GM12878 (cell line): ENCODE measurements around the gene NRG2. TPM values are rescaled to one million over a fixed set of nuclear protein-coding genes. Genes with fewer than 3 reads are reported as not detected.

Experiments
- ATAC-seq: fragments of 200-7000 bp; cut with Tn5 transposase; 3 replicates; pipeline ENCODE4 v1.9.1; 2020; ENCODE audit warnings: mild to moderate bottlenecking, moderate library complexity
- BruUV-seq: library from RNA; stranded (reverse); fragments of 400-500 nt; replicated peaks from 2 replicates; lab custom pipeline; 2021; lab: Mats Ljungman, UMichigan
- CTCF ChIA-PET: fragments of 300-600 bp; sonication (Branson Sonifier 250); formaldehyde crosslinking; extraction: SDS; loops from one replicate; lab custom pipeline; 2021; ENCODE audit warnings: inconsistent platforms; lab: Yijun Ruan, JAX
- POLR2A ChIA-PET: fragments of 350-600 bp; formaldehyde crosslinking; extraction: SDS; loops from one replicate; lab custom pipeline; 2021; ENCODE audit warnings: inconsistent platforms; lab: Charles Lee
- RAD21 ChIA-PET: fragments of 300-600 bp; sonication (Branson Sonifier 250); formaldehyde crosslinking; loops from one replicate; lab custom pipeline; 2023; ENCODE audit warnings: antibody characterized with exemption; ENCODE audit not compliant: unreplicated experiment; lab: Charles Lee
- SMC1A ChIA-PET: fragments of 300-600 bp; sonication (Branson Sonifier 250); formaldehyde crosslinking; loops from one replicate; lab custom pipeline; 2023; ENCODE audit not compliant: unreplicated experiment, uncharacterized antibody; lab: Charles Lee
- DNase-seq: peaks from one replicate; pipeline ENCODE4 v3.0.0-alpha.2; 2011; ENCODE audit warnings: low read depth, low spot score
- FAIRE-seq: peaks from 3 replicates; lab custom pipeline; 2011; peaks lifted over from hg19 to GRCh38; lab: Jason Lieb, UNC
- H2AFZ ChIP-seq: 2 replicates; pipeline ENCODE4 v1.6.0; 2011; ENCODE audit warnings: low read depth, low read length, control low read depth; ENCODE audit not compliant: control insufficient read depth
- H3K27ac ChIP-seq: 2 replicates; pipeline ENCODE4 v1.5.1; 2011; ENCODE audit warnings: control low read depth; ENCODE audit not compliant: control insufficient read depth, insufficient read depth
- H3K27me3 ChIP-seq, 2 experiments: replicated peaks in 1 of 2; 2 replicates each; pipeline versions ENCODE4 v1.6.0 to v1.6.1; 2011; ENCODE audit warnings: low read length in 1 of 2; ENCODE audit not compliant: control insufficient read depth in 2 of 2, insufficient read depth in 2 of 2
- H3K36me3 ChIP-seq, 2 experiments: 2 replicates each; pipeline ENCODE4 v1.5.1; 2011; ENCODE audit warnings: low read length in 1 of 2; ENCODE audit not compliant: control insufficient read depth in 2 of 2, insufficient read depth in 2 of 2
- H3K4me1 ChIP-seq: 2 replicates; pipeline ENCODE4 v1.6.1; 2011; ENCODE audit warnings: mild to moderate bottlenecking, low read length, moderate library complexity, mixed read lengths; ENCODE audit not compliant: control insufficient read depth, insufficient read depth
- H3K4me2 ChIP-seq: 2 replicates; pipeline ENCODE4 v1.6.0; 2011; ENCODE audit warnings: control low read depth; ENCODE audit not compliant: control insufficient read depth, insufficient read depth
- H3K4me3 ChIP-seq: fragments of 200-600 bp; sonication (generic); 2 replicates; pipeline ENCODE4 v1.5.1; 2016
- H3K79me2 ChIP-seq: 2 replicates; pipeline ENCODE4 v1.6.0; 2011; ENCODE audit warnings: low read length; ENCODE audit not compliant: control insufficient read depth, insufficient read depth
- H3K9ac ChIP-seq: 2 replicates; pipeline ENCODE4 v1.8.0; 2011; ENCODE audit warnings: low read length, control low read depth, mixed read lengths; ENCODE audit not compliant: control insufficient read depth, insufficient read depth
- H3K9me3 ChIP-seq: replicated peaks from 3 replicates; pipeline ENCODE4 v1.5.1; 2011; ENCODE audit warnings: mild to moderate bottlenecking, low read length; ENCODE audit not compliant: control insufficient read depth, insufficient read depth
- H4K20me1 ChIP-seq: 2 replicates; pipeline ENCODE4 v1.6.0; 2011; ENCODE audit not compliant: control insufficient read depth, insufficient read depth
- BRCA1 ChIP-seq: IDR thresholded peaks from 2 replicates; pipeline ENCODE4 v1.6.1; 2011; ENCODE audit warnings: low read depth, low read length, improper control_type of control experiment
- CBX5 ChIP-seq: sonication (generic); IDR thresholded peaks from 2 replicates; pipeline ENCODE4 v1.6.1; 2016; ENCODE audit warnings: low read depth, moderate library complexity, mild to moderate bottlenecking, inconsistent platforms
- CREB1 ChIP-seq: IDR thresholded peaks from 2 replicates; pipeline ENCODE4 v1.6.1; 2012; ENCODE audit warnings: low read depth, mild to moderate bottlenecking, inconsistent platforms
- E2F8 ChIP-seq: fragments of 450-650 bp; IDR thresholded peaks from 2 replicates; pipeline ENCODE4 v1.6.1; 2018; ENCODE audit warnings: mild to moderate bottlenecking, low read depth, moderate library complexity; ENCODE audit not compliant: partially characterized antibody
- EGR1 ChIP-seq, 2 experiments: IDR thresholded peaks; 1 replicate in 1 of 2; 2 replicates in 1 of 2; pipeline ENCODE4 v1.6.1; 2011 to 2012; ENCODE audit warnings: low read depth in 2 of 2, low read length in 2 of 2, borderline replicate concordance in 1 of 2, mild to moderate bottlenecking in 1 of 2, moderate library complexity in 1 of 2
- IKZF1 ChIP-seq: fragments of 450-650 bp; conservative IDR thresholded peaks from 2 replicates; pipeline ENCODE4 v1.6.1; 2017; ENCODE audit warnings: antibody characterized with exemption, mild to moderate bottlenecking
- MEF2B ChIP-seq: fragments of 450-650 bp; IDR thresholded peaks from 2 replicates; pipeline ENCODE4 v1.6.1; 2018; ENCODE audit warnings: mild to moderate bottlenecking, moderate library complexity; ENCODE audit not compliant: partially characterized antibody, poor library complexity, severe bottlenecking
- NR2C1 ChIP-seq: fragments of 450-650 bp; IDR thresholded peaks from 2 replicates; pipeline ENCODE4 v1.6.1; 2017; ENCODE audit warnings: antibody characterized with exemption, mild to moderate bottlenecking, moderate library complexity
- ZNF24 ChIP-seq: fragments of 450-650 bp; IDR thresholded peaks from 2 replicates; pipeline ENCODE4 v1.6.1; 2017; ENCODE audit warnings: antibody characterized with exemption, mild to moderate bottlenecking
- ZNF384 ChIP-seq: IDR thresholded peaks from 2 replicates; pipeline ENCODE4 v1.6.1; 2012; ENCODE audit warnings: low read depth, mild to moderate bottlenecking, low read length, improper control_type of control experiment, borderline replicate concordance
- WGBS: methylation state at CpG from one replicate; pipeline ENCODE4 v1.1.6; 2016; ENCODE audit warnings: low lambda C conversion rate; ENCODE audit not compliant: insufficient replicate concordance, insufficient coverage; ENCODE audit errors: missing lambda C conversion rate; 5-methylcytosine and 5-hydroxymethylcytosine counted together
- in situ Hi-C: fragments of 300-500 bp; cut with MboI; formaldehyde crosslinking; loops from 9 replicates; pipeline ENCODE4 v1.14.3; 2018; ENCODE audit warnings: mixed read lengths
- intact Hi-C: fragments of 100-400 bp; cut with micrococcal nuclease; formaldehyde crosslinking; loops from one replicate; pipeline ENCODE4 v1.14.2; 2022; ENCODE audit not compliant: unreplicated experiment
- polyA plus RNA-seq, 11 experiments: library from polyadenylated mRNA; depleted of rRNA in 4 of 11; unstranded in 6 of 11; stranded (reverse) in 5 of 11; fragments of >200 nt; fragmentation: Nextera tagmentation in 4 of 11; fragmentation: Illumina TruSeq in 1 of 11; extraction: Ambion mirVana in 4 of 11; extraction: Trizol in 1 of 11; gene quantifications; 1 replicate in 1 of 11; 2 replicates in 10 of 11; pipeline versions ENCODE4 v1.2.1 to v1.2.3, GENCODE V29; 2011 to 2016; ENCODE audit warnings: inconsistent platforms in 2 of 11, missing spikeins in 2 of 11, low read depth in 1 of 11
- total RNA-seq, 4 experiments: library from RNA; depleted of rRNA in 3 of 4; stranded (reverse); fragments of >200 nt in 3 of 4; fragmentation: Illumina TruSeq in 1 of 4; extraction: Trizol in 1 of 4; gene quantifications; 2 replicates each; pipeline versions ENCODE4 v1.2.1 to v1.2.3, GENCODE V29; 2013 to 2021

Gene NRG2
- total and polyA plus RNA-seq, 10 of the 15 experiments (the other 5 are each of a cell fraction or from before 2014, with no cell fraction given), result 0.10 to 21.7 (median 9.6) TPM

DNA sequence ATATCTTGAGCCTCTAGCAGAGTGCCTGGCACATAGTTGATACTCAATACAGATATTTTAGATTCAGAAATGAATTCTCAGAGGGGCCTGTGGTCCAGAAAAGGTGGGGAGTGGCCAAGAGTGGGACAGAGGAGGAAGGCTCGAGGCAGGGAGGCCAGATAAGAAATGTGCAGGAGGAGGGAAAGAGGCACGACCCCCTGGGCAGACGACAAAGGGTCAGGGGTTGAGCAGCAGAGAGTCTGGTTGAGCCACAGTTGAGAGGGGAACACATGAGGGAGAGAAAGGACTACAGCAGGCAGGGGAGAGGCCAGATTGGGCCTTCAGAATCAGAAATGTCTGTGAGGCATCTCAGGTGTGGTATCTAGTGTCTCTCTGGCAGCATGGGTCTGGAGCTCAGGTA, 158.4 kb downstream of the NRG2 start:
- Histone ChIP-seq H4K20me1 (no peaks in the 10 kb centered on the region), H3K4me2 (no peak overlapping the region), H3K9me3 (no peaks in the 10 kb centered on the region), H3K4me3 (no peak overlapping the region), H3K4me1 (peaks cover 4% of the 10 kb centered on the region; the same call in 1 of the 2 replicates), H3K36me3 (peaks cover 2 to 5% of the 10 kb centered on the region in 2 experiments; a peak in 3 of 4 replicates), H3K9ac (no peak overlapping the region), H3K27ac (no peak overlapping the region), H2AFZ (no peak overlapping the region), H3K79me2 (no peaks in the 10 kb centered on the region), H3K27me3 (no peaks in the 10 kb centered on the region)
- in situ Hi-C loops, result no loop called here
- WGBS, result 6% methylated on average over 3 of the region's 3 CpGs
- intact Hi-C loops, result no loop called here
- ChIA-PET CTCF (interaction anchor here (1.9 kb wide), 1 partner anchor 84 kb away, joined by 4 read pairs; no protein-coding TSS in a partner anchor), POLR2A (interaction anchor here (0.8 kb wide), 1 partner anchor 74 kb away, joined by 3 read pairs; no protein-coding TSS in a partner anchor), SMC1A (no interaction called here), RAD21 (interaction anchor here (1.1 to 1.5 kb wide), 2 partner anchors 83 to 84 kb away, joined by 3 to 4 read pairs; no protein-coding TSS in a partner anchor)
- TF ChIP-seq NR2C1 (no peak), EGR1 (IDR thresholded peaks at IDR 0.05; ENCODE audit: borderline replicate concordance in 1 of 2, low read depth in 2 of 2, low read length in 2 of 2) (no peak), BRCA1 (no peak), ZNF384 (no peak), CREB1 (no peak), CBX5 (no peak), E2F8 (no peak), MEF2B (no peak), IKZF1 (no peak), ZNF24 (no peak)
- DNase-seq, result no peak
- no peak for ATAC-seq
- no peak for FAIRE-seq
- no TSS peak for BruUV-seq
